HG03342 (cell line): ENCODE measurements around the gene ERLIN1.

Experiments used
- ATAC-seq: cut with Tn5 transposase; IDR thresholded peaks from one replicate; pipeline ENCODE4 v1.9.1; 2021; ENCODE audit warnings: mild to moderate bottlenecking, moderate library complexity; ENCODE audit not compliant: unreplicated experiment

The ERLIN1 gene

DNA sequence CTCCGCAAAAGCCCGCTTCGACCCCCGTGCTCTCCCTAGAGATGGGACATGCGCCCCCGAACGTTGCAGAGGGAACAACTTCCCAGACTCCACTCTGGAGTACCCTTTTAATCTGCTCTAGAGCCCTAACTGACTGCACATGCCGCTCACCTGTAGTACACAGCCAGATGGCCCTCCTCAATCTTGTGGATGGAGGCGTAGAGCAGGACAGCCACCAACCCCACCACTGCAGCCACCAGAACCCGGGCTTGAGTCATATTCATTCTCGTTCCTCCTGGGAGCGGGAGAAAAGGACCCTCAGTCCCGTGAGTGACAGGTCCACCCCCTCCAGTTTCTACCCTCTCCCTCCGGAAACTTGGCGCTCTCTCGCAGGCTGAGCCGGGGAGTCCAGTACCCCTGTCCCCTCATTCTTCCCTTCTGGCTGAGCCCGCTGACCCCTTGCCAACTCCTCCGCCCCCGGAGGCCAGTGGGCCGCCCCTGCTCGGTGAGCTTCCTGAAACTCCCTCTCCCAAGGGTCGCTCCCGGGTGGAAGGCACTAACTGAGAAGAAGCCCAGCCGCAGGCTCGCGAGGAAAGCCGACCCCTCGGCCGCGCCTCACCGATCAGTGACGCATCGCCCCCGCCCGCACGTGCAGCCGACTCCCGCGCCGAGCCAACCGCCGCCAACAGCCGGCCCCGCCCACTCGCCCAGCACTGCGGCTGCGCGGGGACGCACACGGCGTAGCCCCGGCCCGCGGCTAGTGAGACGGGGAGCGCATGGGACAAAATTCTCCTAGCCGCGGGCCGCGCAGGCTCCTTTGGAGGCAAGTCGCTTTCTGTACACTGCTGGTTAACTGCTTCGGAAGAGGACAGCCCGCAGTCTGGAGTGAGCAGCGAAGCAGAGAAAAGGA lies at the start of gene ERLIN1:
Gene ERLIN1 (minus strand): TSS at position 666 of the 889 bp plus-strand sequence. CDS start 403 bp downstream, at position 263.
- ATAC-seq, result peak; percentile 82

DNA sequence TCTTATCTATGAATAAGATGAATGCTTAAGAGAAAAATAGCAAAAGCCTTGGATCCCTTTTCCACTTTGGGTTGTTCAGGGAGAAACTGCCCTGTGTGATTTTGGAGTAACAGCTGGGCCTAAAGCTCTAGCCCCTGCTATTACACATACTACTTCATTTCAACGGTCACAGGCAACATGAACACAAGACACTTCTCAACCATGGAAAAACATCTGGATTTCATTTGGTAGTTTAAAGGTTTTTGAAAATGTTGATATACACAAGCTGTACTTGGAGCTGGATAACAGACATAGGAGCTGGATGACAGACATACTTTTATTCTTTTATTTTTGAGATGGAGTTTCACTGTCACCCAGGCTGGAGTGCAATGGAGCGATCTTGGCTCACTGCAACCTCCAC lies 46.3 kb upstream of the ERLIN1 start:
- no peak for ATAC-seq

- no peak for ATAC-seq
These were observed 44.1 kb upstream of the ERLIN1 start for GRCh38 chr10:100229819-100230422.

DNA sequence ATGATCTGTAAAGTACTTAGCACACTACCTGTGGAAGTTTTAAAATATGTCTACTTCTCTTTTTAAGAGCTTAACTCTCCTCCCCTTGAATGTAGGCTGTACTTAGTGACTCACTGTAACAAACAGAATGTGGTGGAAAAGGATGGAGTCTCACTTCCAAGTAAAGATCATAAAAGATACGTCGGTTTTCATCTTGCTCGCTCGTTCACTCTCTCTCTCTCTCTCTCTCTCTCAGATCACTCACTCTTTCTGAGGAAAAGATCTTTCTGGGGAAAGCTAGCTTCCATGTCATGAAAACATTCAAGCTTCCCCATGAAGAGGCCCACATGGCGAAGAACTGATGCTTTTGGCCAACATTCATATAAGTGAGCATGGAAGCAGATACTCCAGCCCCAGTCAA lies 38.0 kb upstream of the ERLIN1 start:
- ATAC-seq, result no peak

DNA sequence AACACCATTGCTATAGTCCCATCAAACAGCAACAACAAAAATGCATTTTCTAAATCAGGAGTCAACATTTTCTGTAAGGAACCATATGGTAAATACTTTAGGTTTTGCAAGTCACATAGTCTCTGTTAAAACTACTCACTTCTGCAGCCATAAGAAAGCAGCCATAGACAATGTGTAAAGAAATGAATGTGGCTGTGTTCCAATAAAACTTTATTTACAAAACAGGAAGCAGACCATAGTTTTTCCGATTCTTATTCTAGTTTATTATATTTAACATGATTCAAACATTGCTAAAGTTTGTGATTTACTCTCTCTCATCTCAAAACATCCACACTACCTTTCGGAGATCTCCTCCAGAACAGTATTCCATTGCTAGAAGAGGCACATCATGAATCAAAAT lies 36.7 kb upstream of the ERLIN1 start:
- no peak for ATAC-seq

DNA sequence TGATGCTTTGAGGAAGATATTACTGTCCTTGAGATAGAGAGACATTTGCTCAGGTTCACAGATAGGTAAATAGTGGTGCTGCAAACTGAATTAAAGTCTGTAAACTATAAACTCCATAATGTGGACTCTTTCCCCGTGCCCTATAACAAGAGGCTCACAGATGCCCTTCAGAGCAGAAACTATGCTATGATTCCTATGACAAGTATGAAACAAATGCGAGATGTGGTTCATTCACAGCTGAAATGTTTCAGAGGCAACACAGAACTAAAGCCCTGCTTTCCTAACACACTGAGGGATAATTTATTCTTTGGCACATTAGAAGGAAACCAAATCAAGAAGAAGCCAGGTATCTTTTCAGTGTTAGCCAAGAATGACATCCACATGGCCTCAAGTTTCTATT lies 30.2 kb upstream of the ERLIN1 start:
- no peak for ATAC-seq

GRCh38 chr10:100209303-100209702 lies 23.5 kb upstream of the ERLIN1 start:
- ATAC-seq, result no peak

GRCh38 chr10:100208276-100208675 lies 22.4 kb upstream of the ERLIN1 start:
- ATAC-seq, result no peak

DNA sequence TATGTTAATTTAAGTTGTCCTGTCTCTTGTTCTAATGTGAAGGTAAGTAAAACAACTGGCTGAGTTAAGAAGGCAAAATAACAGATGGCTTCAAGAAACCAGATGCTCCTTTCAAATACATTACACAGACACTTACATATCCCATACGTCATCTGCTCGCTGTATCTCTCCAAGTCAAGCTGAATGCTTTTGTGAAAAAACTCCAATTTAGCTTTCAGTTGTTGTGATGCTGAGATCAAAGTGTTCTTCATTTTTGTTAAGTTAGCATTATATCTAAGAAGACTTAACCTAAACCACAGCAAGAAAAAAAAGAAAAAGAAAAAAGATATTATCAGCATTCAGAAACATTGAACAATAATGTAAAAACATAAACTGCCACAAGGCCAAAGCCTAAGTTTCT lies 18.5 kb upstream of the ERLIN1 start:
- no peak for ATAC-seq

DNA sequence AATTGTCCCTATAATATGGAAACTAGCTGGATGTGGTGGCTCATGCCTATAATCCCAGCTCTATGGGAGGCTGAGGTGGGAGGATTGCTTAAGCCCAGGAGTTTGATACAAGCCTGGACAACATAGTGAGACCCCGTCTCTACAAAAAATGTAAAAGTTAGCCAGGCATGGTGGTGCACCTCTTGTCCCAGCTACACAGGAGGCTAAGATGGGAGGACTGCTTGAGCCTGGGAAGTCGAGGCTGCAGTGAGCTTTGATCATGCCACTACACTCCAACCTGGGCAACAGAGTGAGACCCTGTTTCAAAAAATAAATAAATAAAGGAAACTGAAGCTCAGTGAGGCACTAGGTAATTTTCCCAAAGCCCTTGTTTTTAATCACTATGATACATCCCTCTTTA lies 15.7 kb upstream of the ERLIN1 start:
- ATAC-seq, result no peak

- ATAC-seq, result no peak
These were observed 8.9 kb upstream of the ERLIN1 start for GRCh38 chr10:100194711-100195110.

DNA sequence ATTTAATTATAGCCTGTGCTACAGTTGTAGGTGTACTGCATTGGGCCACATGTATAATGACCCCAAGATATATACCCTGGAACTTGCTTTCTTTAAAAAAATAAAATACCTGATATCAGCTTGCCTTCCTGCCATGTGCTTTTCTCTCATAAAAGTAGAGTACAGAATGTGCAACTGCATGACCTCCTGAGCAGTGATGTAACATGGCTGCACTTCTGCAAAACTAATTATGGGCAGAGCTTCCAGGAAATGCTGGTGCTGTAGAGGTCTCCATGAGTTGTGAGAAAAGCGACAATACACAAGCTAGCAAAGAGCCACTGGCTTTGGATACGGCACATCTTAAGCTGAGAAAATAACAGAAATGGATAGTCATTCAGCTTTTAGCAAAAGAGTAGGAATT lies 6.5 kb upstream of the ERLIN1 start:
- no peak for ATAC-seq

GRCh38 chr10:100186253-100187212 lies 704 bp upstream of the ERLIN1 start:
- ATAC-seq, result peak; percentile 39

- ATAC-seq, result no peak
These were observed 989 bp downstream of the ERLIN1 start for GRCh38 chr10:100184840-100185239.

- no peak for ATAC-seq
These were observed 1.4 kb downstream of the ERLIN1 start for GRCh38 chr10:100184426-100184825.

DNA sequence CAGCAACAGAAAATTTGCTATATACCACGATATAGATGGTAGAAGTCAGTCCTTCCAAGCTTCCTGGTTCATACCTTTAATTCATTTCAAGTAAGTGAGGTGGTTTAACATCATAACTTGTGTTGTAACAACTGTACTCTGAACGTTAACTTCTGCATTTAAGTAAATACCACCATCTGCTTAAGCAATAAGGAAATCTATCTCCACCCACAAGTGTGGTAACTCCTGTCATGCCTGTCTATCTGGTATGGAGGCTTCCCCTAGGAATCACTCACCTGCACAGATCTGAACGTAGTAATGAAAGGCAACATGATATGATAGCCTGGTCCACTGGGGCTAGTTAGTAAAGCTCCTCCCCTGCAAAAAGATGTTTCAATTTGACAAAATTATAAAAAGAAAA lies 2.3 kb downstream of the ERLIN1 start:
- ATAC-seq, result no peak

GRCh38 chr10:100182908-100183307 lies 2.9 kb downstream of the ERLIN1 start:
- no peak for ATAC-seq

DNA sequence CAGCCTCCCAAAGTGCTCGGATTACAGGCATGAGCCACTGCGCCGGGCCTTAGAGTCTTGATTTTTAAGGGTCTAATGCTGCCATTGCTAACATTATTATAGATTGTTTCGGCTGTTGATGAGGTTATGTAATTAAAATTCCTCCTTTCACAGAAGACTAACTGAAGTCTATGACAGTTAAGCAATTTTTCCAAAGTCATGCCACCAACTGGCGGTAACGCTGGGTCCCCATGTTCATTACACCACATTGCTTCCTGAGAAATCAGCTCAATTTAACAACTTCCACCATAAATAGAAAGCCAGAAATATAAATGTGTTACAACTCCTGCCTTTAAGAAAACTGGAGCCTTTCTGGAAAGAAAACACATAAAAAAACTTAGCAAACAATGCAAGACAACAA lies 3.5 kb downstream of the ERLIN1 start:
- no peak for ATAC-seq

GRCh38 chr10:100175875-100176274 lies 10.0 kb downstream of the ERLIN1 start:
- no peak for ATAC-seq

DNA sequence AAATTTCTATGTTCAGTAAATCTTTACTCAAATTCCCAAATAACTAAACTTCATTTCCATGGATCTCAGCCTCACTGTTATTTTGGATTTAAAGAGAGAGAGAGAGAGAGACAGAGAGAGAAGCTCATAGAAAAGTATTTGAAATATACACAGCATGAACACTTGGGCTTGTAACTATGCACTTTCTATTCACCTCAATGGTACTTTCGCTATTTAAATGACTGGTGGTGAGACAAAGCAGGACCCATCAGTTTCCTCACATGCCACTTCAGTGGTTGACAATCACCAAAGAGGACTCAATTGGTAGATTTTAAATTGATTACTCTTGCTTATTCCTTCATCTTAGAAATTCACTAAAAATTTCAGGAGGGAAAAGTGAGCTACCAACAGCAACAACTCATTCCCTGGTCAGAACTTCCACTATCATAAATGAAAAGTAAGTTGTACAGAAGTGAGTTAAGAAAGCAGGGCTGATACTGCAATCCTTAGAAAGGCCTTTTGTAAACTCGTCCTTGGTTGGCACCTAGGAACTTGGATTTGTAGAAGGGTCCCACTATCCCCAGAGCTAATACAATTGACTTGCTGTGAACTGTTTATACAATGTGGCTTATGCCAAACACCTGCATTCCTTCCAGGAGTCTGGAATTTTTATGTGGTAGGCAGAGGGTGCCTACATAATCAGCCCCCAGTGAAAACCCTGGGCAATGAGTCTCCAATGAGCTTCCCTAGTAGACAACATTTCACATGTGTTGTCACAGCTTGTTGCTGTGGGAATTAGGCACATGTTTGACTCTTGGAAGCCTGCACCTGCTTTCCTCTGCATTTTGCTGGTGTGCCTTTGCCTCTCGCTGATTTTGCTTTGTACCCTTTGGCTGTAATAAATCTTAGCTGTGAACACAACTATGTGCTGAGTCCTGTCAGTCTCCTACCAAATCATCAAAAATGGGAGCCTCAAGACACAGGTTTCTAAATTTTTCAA lies 10.8 kb downstream of the ERLIN1 start:
- peak; percentile 86 for ATAC-seq
